HEK293 (cell line): ENCODE measurements around the gene WDR35.

Source experiments
- CTCF ChIA-PET: fragments of 350-600 bp; formaldehyde crosslinking; extraction: SDS; loops from one replicate; lab custom pipeline; 2021; ENCODE audit warnings: antibody characterized with exemption; lab: Yijun Ruan, JAX
- POLR2A ChIA-PET: fragments of 300-600 bp; formaldehyde crosslinking; extraction: SDS; loops from one replicate; lab custom pipeline; 2020; ENCODE audit warnings: antibody characterized with exemption, inconsistent platforms; lab: Yijun Ruan, JAX
- H3K27ac ChIP-seq: fragments of 200-500 bp; sonication (Bioruptor generic); 2 replicates; pipeline ENCODE4 v1.5.1; 2014; ENCODE audit warnings: low read depth, low read length, control low read depth, inconsistent platforms; ENCODE audit errors: extremely low read depth
- H3K36me3 ChIP-seq, 2 experiments: fragments of 200-500 bp in 1 of 2; sonication (Bioruptor generic) in 1 of 2; 1 replicate in 1 of 2; 2 replicates in 1 of 2; pipeline ENCODE4 v1.5.1; 2014 to 2017; ENCODE audit warnings: inconsistent platforms in 2 of 2, low read length in 2 of 2; ENCODE audit not compliant: control insufficient read depth in 2 of 2, insufficient read depth in 1 of 2
- H3K4me1 ChIP-seq: fragments of 200-500 bp; sonication (Bioruptor generic); 2 replicates; pipeline ENCODE4 v1.5.1; 2014; ENCODE audit warnings: mild to moderate bottlenecking, low read length, inconsistent platforms; ENCODE audit not compliant: control insufficient read depth, insufficient read depth
- H3K4me3 ChIP-seq: 2 replicates; pipeline ENCODE4 v1.5.1; 2011; ENCODE audit warnings: low read depth, mild to moderate bottlenecking, control low read depth, low read length, moderate library complexity
- H3K9me3 ChIP-seq: fragments of 200-500 bp; sonication (Bioruptor generic); 2 replicates; pipeline ENCODE4 v1.5.1; 2014; ENCODE audit warnings: low read depth, low read length, inconsistent platforms; ENCODE audit not compliant: control insufficient read depth, insufficient read depth
- KLF1 ChIP-seq: fragments of 450-650 bp; formaldehyde crosslinking; IDR thresholded peaks from 2 replicates; pipeline ENCODE4 v1.5.1; 2016; ENCODE audit warnings: missing biosample characterization, missing genetic modification characterization
- MEIS1 ChIP-seq: sonication (generic); formaldehyde crosslinking; IDR thresholded peaks from 2 replicates; pipeline ENCODE4 v1.8.1; 2022; ENCODE audit warnings: missing genetic modification reagents, mild to moderate bottlenecking, borderline replicate concordance
- PRDM4 ChIP-seq: fragments of 450-650 bp; formaldehyde crosslinking; IDR thresholded peaks from 2 replicates; pipeline ENCODE4 v1.5.1; 2017; ENCODE audit warnings: missing biosample characterization, missing genetic modification characterization
- RBAK ChIP-seq: fragments of 450-650 bp; formaldehyde crosslinking; IDR thresholded peaks from 2 replicates; pipeline ENCODE4 v1.5.1; 2016; ENCODE audit warnings: missing biosample characterization, missing genetic modification characterization
- TSHZ1 ChIP-seq: fragments of 450-650 bp; formaldehyde crosslinking; IDR thresholded peaks from 2 replicates; pipeline ENCODE4 v1.5.1; 2016; ENCODE audit warnings: missing biosample characterization, missing genetic modification characterization, borderline replicate concordance
- YY1 ChIP-seq: fragments of 450-650 bp; formaldehyde crosslinking; IDR thresholded peaks from 2 replicates; pipeline ENCODE4 v1.5.1; 2018; ENCODE audit warnings: missing biosample characterization, missing genetic modification characterization
- ZBTB21 ChIP-seq: fragments of 450-650 bp; formaldehyde crosslinking; IDR thresholded peaks from 2 replicates; pipeline ENCODE4 v1.5.1; 2017; ENCODE audit warnings: missing biosample characterization, missing genetic modification characterization
- ZFP69B ChIP-seq: fragments of 450-650 bp; formaldehyde crosslinking; IDR thresholded peaks from 2 replicates; pipeline ENCODE4 v1.5.1; 2016; ENCODE audit warnings: missing biosample characterization, missing genetic modification characterization
- ZNF169 ChIP-seq: fragments of 450-650 bp; formaldehyde crosslinking; IDR thresholded peaks from 2 replicates; pipeline ENCODE4 v1.5.1; 2016; ENCODE audit warnings: missing biosample characterization, missing genetic modification characterization
- ZNF19 ChIP-seq: fragments of 450-650 bp; formaldehyde crosslinking; IDR thresholded peaks from 2 replicates; pipeline ENCODE4; 2016; ENCODE audit warnings: missing biosample characterization, missing genetic modification characterization, low read depth
- ZNF26 ChIP-seq: fragments of 450-650 bp; formaldehyde crosslinking; IDR thresholded peaks from 2 replicates; pipeline ENCODE4 v1.5.1; 2016; ENCODE audit warnings: missing biosample characterization, missing genetic modification characterization
- ZNF280C ChIP-seq: fragments of 450-650 bp; formaldehyde crosslinking; IDR thresholded peaks from 2 replicates; pipeline ENCODE4 v1.5.1; 2016; ENCODE audit warnings: missing biosample characterization, missing genetic modification characterization
- ZNF426 ChIP-seq: fragments of 450-650 bp; formaldehyde crosslinking; IDR thresholded peaks from 2 replicates; pipeline ENCODE4 v1.5.1; 2017; ENCODE audit warnings: missing biosample characterization, missing genetic modification characterization, mild to moderate bottlenecking, inconsistent platforms, moderate library complexity
- ZNF510 ChIP-seq: fragments of 450-650 bp; formaldehyde crosslinking; IDR thresholded peaks from 2 replicates; pipeline ENCODE4 v1.5.1; 2018; ENCODE audit warnings: mild to moderate bottlenecking, missing genetic modification characterization, missing biosample characterization; ENCODE audit not compliant: insufficient replicate concordance
- ZNF580 ChIP-seq: fragments of 450-650 bp; formaldehyde crosslinking; IDR thresholded peaks from 2 replicates; pipeline ENCODE4 v1.5.1; 2016; ENCODE audit warnings: missing biosample characterization, missing genetic modification characterization
- ZNF777 ChIP-seq: fragments of 450-650 bp; formaldehyde crosslinking; IDR thresholded peaks from 2 replicates; pipeline ENCODE4 v1.5.1; 2017; ENCODE audit warnings: missing biosample characterization, missing genetic modification characterization, borderline replicate concordance
- ZSCAN4 ChIP-seq: fragments of 450-650 bp; formaldehyde crosslinking; IDR thresholded peaks from 2 replicates; pipeline ENCODE4 v1.5.1; 2017; ENCODE audit warnings: missing biosample characterization, missing genetic modification characterization

The WDR35 gene

GRCh38 chr2:19942199-19942598, 47.7 kb downstream of the WDR35 start (continued):
- TF ChIP-seq ZFP69B (tag by site-specific recombination) (no peak), ZSCAN4 (tag by site-specific recombination) (no peak)

- ChIA-PET POLR2A (no interaction called here), CTCF (interaction anchor here (1.0 kb wide), 1 partner anchor 26 kb away, joined by 5 read pairs; no protein-coding TSS in a partner anchor)
- H3K4me3 ChIP-seq, result no peak overlapping the region
- H3K9me3 ChIP-seq, result no peaks in the 10 kb centered on the region
- H3K36me3 ChIP-seq, result peaks cover 20 to 22% of the 10 kb centered on the region in 2 experiments; a peak in 2 of 3 replicates
- TF ChIP-seq PRDM4 (tag by site-specific recombination) (no peak), ZNF19 (tag by site-specific recombination) (no peak), ZNF280C (tag by site-specific recombination) (no peak), ZNF169 (tag by site-specific recombination) (no peak), MEIS1 (CRISPR knock-in tag) (no peak), RBAK (no peak), YY1 (tag by site-specific recombination) (no peak), ZNF26 (tag by site-specific recombination) (no peak), ZNF426 (tag by site-specific recombination) (no peak), KLF1 (tag by site-specific recombination) (no peak), ZNF510 (tag by site-specific recombination) (no peak), ZNF580 (tag by site-specific recombination) (no peak), ZBTB21 (no peak), ZNF777 (tag by site-specific recombination) (no peak), TSHZ1 (tag by site-specific recombination) (no peak)
- H3K27ac ChIP-seq, result no peak overlapping the region
- peaks cover 3% of the 10 kb centered on the region; the same call in 1 of the 2 replicates for H3K4me1 ChIP-seq
Observed at GRCh38 chr2:19937004-19937403, 52.9 kb downstream of the WDR35 start.
